ENCODE measurements around the gene TRMT13.
A peak's percentile ranks its signal among the peaks of the same experiment; 100 is the strongest.

TRMT13 gene

DNA sequence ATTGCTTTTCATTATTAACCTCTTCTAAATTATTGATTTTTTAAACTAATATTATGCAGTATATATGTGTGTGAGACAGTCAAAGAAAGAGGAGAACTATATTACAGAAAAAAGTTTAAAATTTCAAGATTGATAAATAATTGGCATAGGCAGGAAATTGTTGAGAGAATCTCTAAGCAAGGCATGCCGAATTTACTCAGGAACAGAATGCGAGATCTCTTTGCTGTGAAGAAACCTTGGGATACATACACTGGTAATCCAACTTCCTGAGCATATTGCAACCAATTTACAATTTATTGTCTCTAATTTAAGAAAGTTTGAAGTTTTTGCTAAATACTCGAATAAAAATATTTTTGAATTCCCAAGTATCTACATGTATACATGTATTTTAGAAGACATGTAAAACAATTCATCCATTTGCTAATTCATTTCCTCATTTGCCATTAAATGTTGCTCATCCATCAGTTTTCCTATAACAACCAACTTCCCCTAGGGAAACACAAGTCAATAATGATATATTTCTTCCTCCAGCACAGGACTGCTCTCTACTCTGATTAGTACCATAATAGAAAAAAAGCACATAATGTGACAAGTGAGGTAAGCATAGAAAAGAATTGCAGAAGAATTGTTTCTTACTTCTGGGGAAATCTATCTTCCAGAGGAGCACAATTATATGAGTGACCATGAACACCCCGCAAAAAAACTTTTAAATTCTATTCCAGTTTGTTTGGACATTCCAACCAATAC, 44.5 kb downstream of the TRMT13 start:
- H3K4me3 ChIP-seq (ENCODE audit: low read depth, low read length), result no peak overlapping the region
- in situ Hi-C loops (cut with HindIII; ENCODE audit: low sequenced_read_pairs), result no loop called here
- TF ChIP-seq, protein P1, sequence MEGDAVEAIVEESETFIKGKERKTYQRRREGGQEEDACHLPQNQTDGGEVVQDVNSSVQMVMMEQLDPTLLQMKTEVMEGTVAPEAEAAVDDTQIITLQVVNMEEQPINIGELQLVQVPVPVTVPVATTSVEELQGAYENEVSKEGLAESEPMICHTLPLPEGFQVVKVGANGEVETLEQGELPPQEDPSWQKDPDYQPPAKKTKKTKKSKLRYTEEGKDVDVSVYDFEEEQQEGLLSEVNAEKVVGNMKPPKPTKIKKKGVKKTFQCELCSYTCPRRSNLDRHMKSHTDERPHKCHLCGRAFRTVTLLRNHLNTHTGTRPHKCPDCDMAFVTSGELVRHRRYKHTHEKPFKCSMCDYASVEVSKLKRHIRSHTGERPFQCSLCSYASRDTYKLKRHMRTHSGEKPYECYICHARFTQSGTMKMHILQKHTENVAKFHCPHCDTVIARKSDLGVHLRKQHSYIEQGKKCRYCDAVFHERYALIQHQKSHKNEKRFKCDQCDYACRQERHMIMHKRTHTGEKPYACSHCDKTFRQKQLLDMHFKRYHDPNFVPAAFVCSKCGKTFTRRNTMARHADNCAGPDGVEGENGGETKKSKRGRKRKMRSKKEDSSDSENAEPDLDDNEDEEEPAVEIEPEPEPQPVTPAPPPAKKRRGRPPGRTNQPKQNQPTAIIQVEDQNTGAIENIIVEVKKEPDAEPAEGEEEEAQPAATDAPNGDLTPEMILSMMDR (IDR thresholded peaks at IDR 0.05; ENCODE audit: low read depth, low read length, missing control alignments), result no peak
- DNase-seq (ENCODE audit: low read depth), result no peak

DNA sequence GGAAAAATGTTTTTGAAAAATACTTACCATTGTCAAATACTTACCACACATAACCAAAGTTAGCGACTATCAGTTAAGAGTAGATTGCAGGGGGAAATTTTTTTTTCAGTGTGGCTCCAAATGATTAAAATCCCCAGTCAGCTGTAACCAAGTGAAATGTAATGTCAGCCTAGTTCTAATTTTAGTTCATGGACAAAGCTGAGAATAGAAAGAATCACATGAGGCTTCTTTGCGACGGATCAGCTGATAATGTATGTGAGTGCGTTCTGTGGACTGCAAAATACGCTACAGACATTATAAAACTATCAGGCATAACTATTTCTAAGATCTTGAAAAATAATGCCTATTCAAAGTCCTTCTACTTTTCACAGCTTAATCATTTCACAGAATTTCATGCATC, 45.1 kb downstream of the TRMT13 start, which contains the start of gene LRRC39:
Gene LRRC39, minus strand, starts transcription at position 166 of the 400 bp plus-strand sequence. CDS start 9,740 bp downstream, outside the sequence.
- no peak for DNase-seq (ENCODE audit: low read depth)
- no peak within 1 kb of the TSS for H3K4me3 ChIP-seq (ENCODE audit: low read depth, low read length)
- in situ Hi-C loops (cut with HindIII; ENCODE audit: low sequenced_read_pairs), result no loop called here
- TF ChIP-seq, protein P1 (IDR thresholded peaks at IDR 0.05; ENCODE audit: low read depth, low read length, missing control alignments), result no peak

DNA sequence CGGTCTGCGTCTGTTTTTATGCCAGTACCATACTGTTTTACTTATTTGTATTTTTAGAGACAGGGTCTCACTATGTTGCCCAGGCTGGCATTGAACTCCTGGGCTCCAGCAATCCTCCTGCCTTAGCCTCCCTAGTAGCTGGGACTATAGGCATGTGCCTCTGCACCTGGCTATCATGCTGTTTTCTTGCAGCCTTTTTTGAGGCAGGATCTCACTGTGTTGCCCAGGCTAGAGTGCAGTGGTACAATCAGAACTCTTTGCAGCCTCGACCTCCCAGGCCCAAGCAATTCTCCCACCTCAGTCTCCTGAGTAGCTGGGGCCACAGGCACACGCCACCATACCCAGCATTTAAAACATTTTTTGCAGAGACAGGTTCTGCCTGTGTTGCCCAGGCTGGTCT, 50.4 kb downstream of the TRMT13 start:
- TF ChIP-seq, protein P1 (IDR thresholded peaks at IDR 0.05; ENCODE audit: low read depth, low read length, missing control alignments), result no peak
- DNase-seq (ENCODE audit: low read depth), result no peak
- in situ Hi-C loops (cut with HindIII; ENCODE audit: low sequenced_read_pairs), result no loop called here
- no peak overlapping the region for H3K4me3 ChIP-seq (ENCODE audit: low read depth, low read length)

DNA sequence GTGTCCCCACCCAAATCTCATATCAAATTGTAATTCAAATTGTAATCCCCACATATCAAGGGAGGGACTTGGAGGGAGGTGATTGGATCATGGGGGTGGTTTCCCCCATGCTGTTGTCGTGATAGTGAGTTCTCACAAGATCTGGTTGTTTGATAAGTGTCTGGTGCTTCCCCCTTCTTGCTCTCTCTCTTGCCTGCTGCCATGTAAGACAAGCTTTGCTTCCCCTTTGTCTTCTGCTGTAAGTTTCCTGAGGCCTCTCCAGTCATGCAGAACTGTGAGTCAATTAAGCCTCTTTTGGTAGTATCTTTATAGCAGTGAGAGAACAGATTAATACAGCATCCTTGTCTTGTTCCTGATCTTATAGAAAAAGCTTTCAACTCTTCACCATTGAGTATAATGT, 51.6 kb downstream of the TRMT13 start:
- TF ChIP-seq, protein P1 (IDR thresholded peaks at IDR 0.05; ENCODE audit: low read depth, low read length, missing control alignments), result no peak
- no peak overlapping the region for H3K4me3 ChIP-seq (ENCODE audit: low read depth, low read length)
- no peak for DNase-seq (ENCODE audit: low read depth)
- in situ Hi-C loops (cut with HindIII; ENCODE audit: low sequenced_read_pairs), result no loop called here

DNA sequence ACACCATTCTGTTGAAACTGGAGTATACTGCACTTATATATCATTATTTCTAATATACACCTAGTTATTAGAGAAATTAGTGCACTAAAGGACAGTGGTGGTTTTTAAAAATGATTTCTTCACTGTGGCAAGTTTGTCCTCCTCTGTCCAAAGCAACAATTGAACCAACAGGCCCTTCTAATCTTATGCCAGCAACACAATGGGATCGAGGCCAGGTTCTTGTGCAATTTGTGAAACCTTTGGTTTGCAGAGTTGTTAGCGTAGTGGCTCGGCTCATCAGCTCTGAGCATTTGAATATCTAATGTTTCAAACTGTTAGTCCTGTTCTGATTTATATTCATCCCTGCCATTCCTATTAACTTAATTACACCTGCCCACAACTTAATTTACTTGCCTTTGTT, 54.9 kb downstream of the TRMT13 start:
- TF ChIP-seq, protein P1 (IDR thresholded peaks at IDR 0.05; ENCODE audit: low read depth, low read length, missing control alignments), result no peak
- H3K4me3 ChIP-seq (ENCODE audit: low read depth, low read length), result no peak overlapping the region
- peak; percentile 31 for DNase-seq (ENCODE audit: low read depth)
- in situ Hi-C loops (cut with HindIII; ENCODE audit: low sequenced_read_pairs), result no loop called here

DNA sequence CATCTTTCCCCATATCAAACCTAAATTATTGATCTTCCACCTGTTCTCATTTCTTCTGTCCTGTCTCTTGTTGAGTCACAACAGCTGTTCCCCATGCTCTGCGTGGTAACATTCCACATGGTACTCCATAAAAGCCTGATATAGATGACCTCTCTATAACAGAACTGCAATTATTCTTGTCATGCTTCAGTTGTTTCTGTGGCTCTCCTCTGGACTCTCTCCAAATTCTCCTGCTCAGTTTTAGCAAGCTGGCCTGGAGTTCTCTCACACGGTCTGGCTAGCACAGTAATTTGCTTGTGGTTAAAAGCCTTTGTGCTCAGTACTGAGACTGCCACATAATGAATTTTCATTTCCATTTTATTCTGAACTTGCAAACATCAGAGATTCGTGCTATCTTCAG, 55.7 kb downstream of the TRMT13 start:
- H3K4me3 ChIP-seq (ENCODE audit: low read depth, low read length), result no peak overlapping the region
- in situ Hi-C loops (cut with HindIII; ENCODE audit: low sequenced_read_pairs), result no loop called here
- TF ChIP-seq, protein P1 (IDR thresholded peaks at IDR 0.05; ENCODE audit: low read depth, low read length, missing control alignments), result no peak
- peak; percentile 99 for DNase-seq (ENCODE audit: low read depth)

Measured in astrocyte of the cerebellum (primary cell).